Measurements from ENCODE around the gene AGXT.
"Not testable (repeated sequence)": the region's sequence is repeated elsewhere in the genome, so short reads cannot be mapped to it uniquely, and the experiment has no call there.

AGXT gene

DNA sequence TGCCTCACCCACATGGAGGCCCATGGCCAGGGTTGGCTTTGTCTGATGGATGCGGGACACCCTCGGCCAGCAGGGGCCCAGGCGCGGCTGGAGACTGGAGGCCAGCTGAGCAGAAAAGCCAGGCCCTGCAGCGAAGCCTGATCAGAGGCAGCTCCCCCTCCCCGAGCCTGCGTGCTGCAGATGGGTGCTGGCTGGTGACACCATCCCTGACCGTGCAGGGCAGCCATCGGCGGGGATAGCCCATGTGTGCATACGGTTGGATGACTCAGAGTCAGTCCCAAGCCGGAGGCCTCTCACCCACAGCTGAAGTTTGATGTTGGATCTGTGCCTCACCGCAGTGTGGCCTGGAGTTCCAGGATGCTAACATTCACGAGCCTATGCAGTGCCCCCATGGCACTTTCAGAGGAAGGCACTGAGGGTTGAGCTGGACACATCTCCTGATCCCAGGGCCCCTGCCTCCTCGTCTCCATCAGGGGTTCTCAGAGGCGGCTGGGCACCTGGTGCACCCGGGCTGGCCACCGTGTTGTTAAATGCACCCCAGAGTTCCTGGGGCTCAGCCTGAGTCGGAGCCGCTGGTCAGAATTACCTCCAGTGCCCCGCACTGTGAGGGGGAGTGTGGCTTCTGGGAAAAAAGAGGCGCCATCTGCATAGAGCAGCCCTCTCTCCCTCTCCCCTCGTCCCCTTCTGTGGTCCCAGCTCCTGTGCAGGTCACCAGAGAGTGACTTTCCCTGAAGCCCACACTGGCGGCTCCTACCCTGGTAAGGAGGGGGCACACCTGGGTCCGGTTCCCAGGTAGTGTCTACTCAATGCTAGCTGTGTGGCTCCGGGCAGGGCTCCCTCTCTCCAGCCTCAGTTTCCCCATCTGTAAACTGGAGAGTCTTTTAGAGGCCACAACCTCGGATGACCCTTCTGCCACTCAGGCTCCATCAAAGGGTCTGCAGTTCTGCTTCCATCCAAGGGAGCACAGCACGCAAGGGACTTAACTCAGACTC lies 29.2 kb upstream of the AGXT start:
- peaks cover 28% of the 10 kb centered on the region; the same call in 1 of the 2 replicates for H3K27me3 ChIP-seq (ENCODE audit: insufficient read depth, low read depth)

DNA sequence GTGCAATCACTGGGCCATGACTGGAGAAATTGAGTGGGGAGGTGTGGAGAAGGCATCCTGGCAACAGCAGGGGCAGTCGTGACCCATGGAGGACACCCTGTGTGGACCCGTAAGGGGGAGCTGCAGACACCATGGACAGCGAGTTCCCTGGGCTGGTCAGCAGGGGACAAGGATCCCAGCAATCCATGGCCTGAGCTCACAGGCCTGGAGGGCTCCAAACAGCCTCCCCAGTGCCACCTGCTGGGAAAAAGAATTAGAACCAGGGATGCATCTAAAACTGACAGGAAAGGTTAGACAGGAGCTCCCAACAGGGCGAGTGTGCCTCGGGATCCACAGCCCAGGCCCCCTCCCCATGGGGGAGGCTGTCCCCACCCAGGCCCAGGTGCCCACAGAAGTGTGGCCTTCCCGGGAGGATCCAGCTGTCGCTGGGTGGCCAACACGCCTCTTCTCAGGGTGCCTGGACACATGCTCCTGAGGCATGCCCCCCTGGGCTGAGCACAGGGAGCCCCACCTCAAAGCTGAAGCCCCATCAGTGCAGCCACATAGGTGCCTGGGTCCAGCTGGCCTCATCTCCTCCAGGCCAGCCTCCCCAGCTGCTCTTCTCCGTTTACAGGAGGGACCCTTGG lies 28.1 kb upstream of the AGXT start:
- H3K9ac ChIP-seq = no peak overlapping the region
- no peaks in the 10 kb centered on the region for H4K20me1 ChIP-seq (ENCODE audit: insufficient read depth)
- no peak overlapping the region for H3K4me3 ChIP-seq (IDR thresholded peaks at IDR 0.05; ENCODE audit: insufficient read depth, low read depth, low read length)
- no peaks in the 10 kb centered on the region for H3K4me1 ChIP-seq (ENCODE audit: low read depth, poor library complexity, severe bottlenecking)
- peaks cover 29% of the 10 kb centered on the region; the same call in 1 of the 2 replicates for H3K27me3 ChIP-seq (ENCODE audit: insufficient read depth, low read depth)
- H2AFZ ChIP-seq (ENCODE audit: low read depth) = no peak overlapping the region
- H3K79me2 ChIP-seq (ENCODE audit: insufficient read depth, low read depth) = no peaks in the 10 kb centered on the region
- H3K4me2 ChIP-seq = no peak overlapping the region
- TF ChIP-seq, protein P1, sequence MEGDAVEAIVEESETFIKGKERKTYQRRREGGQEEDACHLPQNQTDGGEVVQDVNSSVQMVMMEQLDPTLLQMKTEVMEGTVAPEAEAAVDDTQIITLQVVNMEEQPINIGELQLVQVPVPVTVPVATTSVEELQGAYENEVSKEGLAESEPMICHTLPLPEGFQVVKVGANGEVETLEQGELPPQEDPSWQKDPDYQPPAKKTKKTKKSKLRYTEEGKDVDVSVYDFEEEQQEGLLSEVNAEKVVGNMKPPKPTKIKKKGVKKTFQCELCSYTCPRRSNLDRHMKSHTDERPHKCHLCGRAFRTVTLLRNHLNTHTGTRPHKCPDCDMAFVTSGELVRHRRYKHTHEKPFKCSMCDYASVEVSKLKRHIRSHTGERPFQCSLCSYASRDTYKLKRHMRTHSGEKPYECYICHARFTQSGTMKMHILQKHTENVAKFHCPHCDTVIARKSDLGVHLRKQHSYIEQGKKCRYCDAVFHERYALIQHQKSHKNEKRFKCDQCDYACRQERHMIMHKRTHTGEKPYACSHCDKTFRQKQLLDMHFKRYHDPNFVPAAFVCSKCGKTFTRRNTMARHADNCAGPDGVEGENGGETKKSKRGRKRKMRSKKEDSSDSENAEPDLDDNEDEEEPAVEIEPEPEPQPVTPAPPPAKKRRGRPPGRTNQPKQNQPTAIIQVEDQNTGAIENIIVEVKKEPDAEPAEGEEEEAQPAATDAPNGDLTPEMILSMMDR (conservative IDR thresholded peaks at IDR 0.05; ENCODE audit: low read depth, low read length) = 0 out of 2 replicates have a peak, but pooled peaks have one; percentile 17
- no peak overlapping the region for H3K27ac ChIP-seq
- no peaks in the 10 kb centered on the region for H3K36me3 ChIP-seq (ENCODE audit: insufficient read depth)

More for the DNA sequence above, 29.2 kb upstream of the AGXT start:
- no peak overlapping the region for H3K4me2 ChIP-seq
- no peaks in the 10 kb centered on the region for H4K20me1 ChIP-seq (ENCODE audit: insufficient read depth)
- H2AFZ ChIP-seq (ENCODE audit: low read depth) = no peak overlapping the region
- H3K27ac ChIP-seq = no peak overlapping the region
- H3K9ac ChIP-seq = no peak overlapping the region
- no peaks in the 10 kb centered on the region for H3K4me1 ChIP-seq (ENCODE audit: low read depth, poor library complexity, severe bottlenecking)
- no peaks in the 10 kb centered on the region for H3K36me3 ChIP-seq (ENCODE audit: insufficient read depth)
- TF ChIP-seq, protein P1 (conservative IDR thresholded peaks at IDR 0.05; ENCODE audit: low read depth, low read length) = no peak
- no peak overlapping the region for H3K4me3 ChIP-seq (IDR thresholded peaks at IDR 0.05; ENCODE audit: insufficient read depth, low read depth, low read length)
- no peaks in the 10 kb centered on the region for H3K79me2 ChIP-seq (ENCODE audit: insufficient read depth, low read depth)

DNA sequence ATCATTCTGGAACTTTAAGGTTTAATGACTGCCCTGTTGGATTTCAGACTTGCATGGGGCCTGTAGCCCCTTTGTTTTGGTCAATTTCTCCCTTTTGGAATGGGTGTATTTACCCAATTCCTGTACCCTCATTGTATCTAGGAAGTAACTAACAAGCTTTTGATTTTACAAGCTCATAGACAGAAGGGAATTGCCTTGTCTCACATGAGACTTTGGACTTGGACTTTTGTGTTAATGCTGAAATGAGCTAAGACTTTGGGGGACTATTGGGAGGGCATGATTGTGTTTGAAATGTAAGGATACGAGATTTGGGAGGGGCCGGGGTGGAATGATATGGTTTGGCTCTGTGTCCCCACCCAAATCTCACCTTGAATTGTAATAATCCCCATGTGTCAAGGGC lies 22.3 kb upstream of the AGXT start:
- not testable (repeated sequence) for H3K9ac ChIP-seq; H3K4me1 ChIP-seq (ENCODE audit: low read depth, poor library complexity, severe bottlenecking); H2AFZ ChIP-seq (ENCODE audit: low read depth); H3K79me2 ChIP-seq (ENCODE audit: insufficient read depth, low read depth); H3K4me2 ChIP-seq; H3K36me3 ChIP-seq (ENCODE audit: insufficient read depth); H4K20me1 ChIP-seq (ENCODE audit: insufficient read depth); H3K27me3 ChIP-seq (ENCODE audit: insufficient read depth, low read depth); H3K4me3 ChIP-seq (IDR thresholded peaks at IDR 0.05; ENCODE audit: insufficient read depth, low read depth, low read length); H3K27ac ChIP-seq

DNA sequence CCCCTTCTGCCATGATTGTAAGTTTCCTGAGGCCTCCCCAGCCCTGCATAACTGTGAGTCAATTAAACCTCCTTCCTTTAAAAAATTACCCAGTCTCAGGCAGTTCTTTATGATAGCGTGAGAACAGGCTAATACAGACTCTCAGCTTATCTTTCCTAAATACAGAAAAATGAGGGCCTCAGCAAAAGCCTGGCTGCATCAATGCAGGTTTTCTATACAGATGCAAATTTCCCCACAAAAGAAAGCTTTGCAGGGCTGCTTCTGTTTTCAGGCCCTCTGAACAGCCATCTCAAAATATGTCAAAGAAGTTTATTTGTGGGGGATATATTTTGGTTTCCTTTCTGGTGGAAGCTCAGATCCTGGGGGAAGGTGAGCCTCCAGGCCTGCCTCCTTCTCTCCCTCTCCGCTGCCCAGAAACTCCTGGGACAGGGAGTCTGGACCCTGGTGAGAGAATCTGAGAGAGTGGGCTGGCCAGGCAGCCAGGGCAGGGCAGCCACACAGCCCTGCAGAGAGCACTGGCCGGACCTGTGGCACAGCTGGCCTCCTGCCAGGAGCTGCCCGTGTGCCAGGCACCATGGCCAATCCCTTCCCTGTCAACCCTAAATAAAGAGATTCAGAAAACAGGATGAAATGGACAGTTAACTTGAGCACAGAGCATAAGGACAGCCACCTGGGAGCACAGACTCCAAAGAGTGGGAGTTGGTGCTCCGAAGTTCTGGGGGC lies 21.6 kb upstream of the AGXT start:
- Histone ChIP-seq H3K36me3 (ENCODE audit: insufficient read depth) (no peaks in the 10 kb centered on the region), H3K27me3 (ENCODE audit: insufficient read depth, low read depth) (peaks cover 10% of the 10 kb centered on the region; the same call in 1 of the 2 replicates), H3K9ac (no peak overlapping the region), H3K27ac (no peak overlapping the region), H3K4me3 (IDR thresholded peaks at IDR 0.05; ENCODE audit: insufficient read depth, low read depth, low read length) (no peak overlapping the region), H3K4me2 (no peak overlapping the region), H2AFZ (ENCODE audit: low read depth) (no peak overlapping the region), H3K79me2 (ENCODE audit: insufficient read depth, low read depth) (no peaks in the 10 kb centered on the region), H3K4me1 (ENCODE audit: low read depth, poor library complexity, severe bottlenecking) (no peaks in the 10 kb centered on the region), H4K20me1 (ENCODE audit: insufficient read depth) (no peaks in the 10 kb centered on the region)
- TF ChIP-seq, protein P1 (conservative IDR thresholded peaks at IDR 0.05; ENCODE audit: low read depth, low read length) = no peak

Measured in KMS-11 (cell line).